Inflammatory macrophage treated with lipopolysaccharide for 1 hour (primary cell): ENCODE data around the gene PCNX1.
"Not testable (repeated sequence)": the region's sequence is repeated elsewhere in the genome, so short reads cannot be mapped to it uniquely, and the experiment has no call there.

Experiments used
- DNase-seq, 2 donors: peaks; one replicate each; pipeline ENCODE4 v3.0.0-alpha.2; 2020 to 2022

Gene PCNX1

GRCh38 chr14:71135911-71136310 is 228.7 kb downstream of the PCNX1 start:
- DNase-seq, result no peak

GRCh38 chr14:71136386-71137060 is 229.3 kb downstream of the PCNX1 start:
- DNase-seq, result no peak

GRCh38 chr14:71137536-71138447 is 230.5 kb downstream of the PCNX1 start:
- DNase-seq, result no peak

- DNase-seq, result peak; percentile 45 to 83
Measured at GRCh38 chr14:71138448-71139293, 231.4 kb downstream of the PCNX1 start.

- no peak for DNase-seq
Measured at GRCh38 chr14:71139294-71139946, 232.2 kb downstream of the PCNX1 start.

- DNase-seq, result no peak
Measured at GRCh38 chr14:71140157-71140556, 232.9 kb downstream of the PCNX1 start.

- no peak for DNase-seq
Measured at GRCh38 chr14:71141701-71142374, 234.6 kb downstream of the PCNX1 start.

- DNase-seq, result peak; percentile 56 to 74
Measured at GRCh38 chr14:71142375-71143038, 235.2 kb downstream of the PCNX1 start.

- DNase-seq, result peak; percentile 72 to 91
Measured at GRCh38 chr14:71143381-71144290, 236.4 kb downstream of the PCNX1 start.

GRCh38 chr14:71147335-71147734 is 240.1 kb downstream of the PCNX1 start:
- DNase-seq, result not testable (repeated sequence)

- DNase-seq, result no peak
Measured at GRCh38 chr14:71148627-71149026, 241.4 kb downstream of the PCNX1 start.

- DNase-seq, result no peak
Measured at GRCh38 chr14:71150737-71151136, 243.5 kb downstream of the PCNX1 start.

- no peak for DNase-seq
Measured at GRCh38 chr14:71155743-71156142, 248.5 kb downstream of the PCNX1 start.

GRCh38 chr14:71163050-71163841 is 256.0 kb downstream of the PCNX1 start:
- DNase-seq, result no peak

GRCh38 chr14:71163842-71164629 is 256.8 kb downstream of the PCNX1 start:
- no peak for DNase-seq
